Adrenal gland (tissue), 5 donors: Measurements from ENCODE around the gene PRKN.

Source experiments
- POLR2A ChIP-seq, 2 donors: fragments of 450-650 bp; IDR thresholded peaks; one replicate each; pipeline ENCODE4 v1.6.1; 2017; ENCODE audit warnings: antibody characterized with exemption in 2 of 2, mild to moderate bottlenecking in 2 of 2, moderate library complexity in 1 of 2
- TF ChIP-seq, protein P1 (sequence below), 6 experiments: fragments of 450-650 bp in 4 of 6; fragments of 200-600 bp in 2 of 6; sonication (generic) in 1 of 6; IDR thresholded peaks; 1 replicate in 5 of 6; 2 replicates in 1 of 6; pipeline versions ENCODE4 v1.5.1 to v1.8.0; 2016 to 2021; ENCODE audit warnings: antibody characterized with exemption in 6 of 6, mild to moderate bottlenecking in 2 of 6, moderate library complexity in 1 of 6
- donor health status: DM: no; HTN: no; CAD: no.

DNA sequence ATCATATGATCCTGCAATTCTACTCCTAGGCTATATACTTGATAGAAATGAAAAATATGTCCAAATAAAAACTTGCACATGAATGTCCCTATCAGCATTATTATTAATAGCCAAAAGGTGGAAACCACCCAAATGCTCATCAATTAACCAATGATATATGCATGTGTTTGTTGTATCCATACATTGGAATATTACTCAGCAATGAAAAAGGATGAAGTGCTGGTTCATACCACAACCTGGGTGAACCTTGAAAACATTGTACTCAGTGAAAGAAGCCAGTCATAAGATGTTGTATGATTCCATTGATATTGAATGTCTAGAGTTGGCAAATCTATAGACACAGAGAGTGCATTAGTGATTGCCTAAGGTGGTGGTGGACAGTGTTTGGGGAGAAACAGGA is 267.6 kb downstream of the PRKN start:
- TF ChIP-seq, protein P1, sequence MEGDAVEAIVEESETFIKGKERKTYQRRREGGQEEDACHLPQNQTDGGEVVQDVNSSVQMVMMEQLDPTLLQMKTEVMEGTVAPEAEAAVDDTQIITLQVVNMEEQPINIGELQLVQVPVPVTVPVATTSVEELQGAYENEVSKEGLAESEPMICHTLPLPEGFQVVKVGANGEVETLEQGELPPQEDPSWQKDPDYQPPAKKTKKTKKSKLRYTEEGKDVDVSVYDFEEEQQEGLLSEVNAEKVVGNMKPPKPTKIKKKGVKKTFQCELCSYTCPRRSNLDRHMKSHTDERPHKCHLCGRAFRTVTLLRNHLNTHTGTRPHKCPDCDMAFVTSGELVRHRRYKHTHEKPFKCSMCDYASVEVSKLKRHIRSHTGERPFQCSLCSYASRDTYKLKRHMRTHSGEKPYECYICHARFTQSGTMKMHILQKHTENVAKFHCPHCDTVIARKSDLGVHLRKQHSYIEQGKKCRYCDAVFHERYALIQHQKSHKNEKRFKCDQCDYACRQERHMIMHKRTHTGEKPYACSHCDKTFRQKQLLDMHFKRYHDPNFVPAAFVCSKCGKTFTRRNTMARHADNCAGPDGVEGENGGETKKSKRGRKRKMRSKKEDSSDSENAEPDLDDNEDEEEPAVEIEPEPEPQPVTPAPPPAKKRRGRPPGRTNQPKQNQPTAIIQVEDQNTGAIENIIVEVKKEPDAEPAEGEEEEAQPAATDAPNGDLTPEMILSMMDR (IDR thresholded peaks at IDR 0.05): no peak
- no peak for TF ChIP-seq POLR2A (IDR thresholded peaks at IDR 0.05)
